ENCODE data around the gene EIF4G3. TPM values are rescaled to one million over a fixed set of nuclear protein-coding genes. Genes with fewer than 3 reads are reported as not detected.
"Not testable (repeated sequence)": the region's sequence is repeated elsewhere in the genome, so short reads cannot be mapped to it uniquely, and the experiment has no call there.

The EIF4G3 gene
- total and polyA plus RNA-seq, 5 donors, result 17.9 to 48.5 (median 42.7) TPM

DNA sequence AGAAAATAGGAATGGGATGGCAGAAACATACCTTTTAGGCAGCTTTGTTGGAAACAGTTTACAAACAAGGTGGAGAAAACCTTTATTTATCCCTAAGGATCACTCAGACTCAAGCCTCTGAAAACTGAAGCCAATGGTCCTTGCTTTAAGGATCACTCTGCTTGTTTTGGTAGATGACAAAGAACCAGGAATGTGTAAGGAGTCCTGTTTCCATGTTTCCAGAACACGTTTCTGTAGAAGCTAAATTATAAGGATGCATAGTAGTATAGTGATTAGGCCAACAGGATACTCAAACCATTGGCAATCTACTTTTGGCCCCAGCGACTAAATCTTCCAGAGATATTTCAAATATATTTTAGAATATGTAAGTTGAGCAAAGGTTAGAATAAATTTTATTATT, 240.5 kb downstream of the EIF4G3 start:
- no peaks in the 10 kb centered on the region for H3K9me3 ChIP-seq (ENCODE audit: control insufficient read depth, low read length)
- 90% methylated on average over 2 of the region's 2 CpGs for WGBS
- no peaks in the 10 kb centered on the region for H3K4me1 ChIP-seq (ENCODE audit: control insufficient read depth, insufficient read depth, low read length)
- intact Hi-C loops (cut with DNase I), result no loop called here
- ATAC-seq, result no peak
- no peak overlapping the region for H3K27ac ChIP-seq (ENCODE audit: low read length)
- H3K27me3 ChIP-seq (ENCODE audit: control insufficient read depth, insufficient read depth), result no peaks in the 10 kb centered on the region
- no peak for DNase-seq
- H3K4me3 ChIP-seq (ENCODE audit: low read length), result no peak overlapping the region

DNA sequence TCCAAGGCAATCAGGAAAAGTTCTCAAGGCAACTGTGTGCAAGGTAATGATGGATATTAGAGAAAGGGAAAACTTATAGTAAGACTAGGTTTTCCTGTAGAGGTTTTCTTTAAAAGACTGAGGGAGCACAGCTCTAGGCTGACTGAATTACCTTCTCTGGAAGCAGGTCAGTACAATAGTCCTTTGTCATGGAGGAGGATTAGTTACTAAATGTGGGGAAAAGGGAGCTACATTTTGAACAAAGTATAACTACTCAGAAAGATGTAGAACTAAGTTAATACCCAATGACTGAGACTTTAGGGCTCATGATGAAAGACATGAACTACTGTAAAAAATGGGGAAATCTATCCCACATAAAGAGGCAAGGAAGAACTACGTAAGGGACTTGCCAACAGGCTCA, 241.0 kb downstream of the EIF4G3 start:
- intact Hi-C loops (cut with DNase I), result no loop called here
- no peaks in the 10 kb centered on the region for H3K9me3 ChIP-seq (ENCODE audit: control insufficient read depth, low read length)
- H3K4me1 ChIP-seq (ENCODE audit: control insufficient read depth, insufficient read depth, low read length), result no peaks in the 10 kb centered on the region
- DNase-seq (no peak), ATAC-seq (no peak)
- WGBS, result 95% methylated on average over 1 of the region's 1 CpG
- H3K27me3 ChIP-seq (ENCODE audit: control insufficient read depth, insufficient read depth), result no peaks in the 10 kb centered on the region
- no peak overlapping the region for H3K27ac ChIP-seq (ENCODE audit: low read length)
- H3K4me3 ChIP-seq (ENCODE audit: low read length), result no peak overlapping the region

- H3K9me3 ChIP-seq (ENCODE audit: control insufficient read depth, low read length), result no peaks in the 10 kb centered on the region
- no peak overlapping the region for H3K27ac ChIP-seq (ENCODE audit: low read length)
- H3K4me3 ChIP-seq (ENCODE audit: low read length), result no peak overlapping the region
- 90% methylated on average over 8 of the region's 8 CpGs for WGBS
- ATAC-seq (no peak), DNase-seq (no peak)
- intact Hi-C loops (cut with DNase I), result no loop called here
- H3K4me1 ChIP-seq (ENCODE audit: control insufficient read depth, insufficient read depth, low read length), result no peaks in the 10 kb centered on the region
- H3K27me3 ChIP-seq (ENCODE audit: control insufficient read depth, insufficient read depth), result no peaks in the 10 kb centered on the region
Observed at GRCh38 chr1:20932437-20932977, 244.2 kb downstream of the EIF4G3 start.

GRCh38 chr1:20931930-20932436, 244.7 kb downstream of the EIF4G3 start:
- 94% methylated on average over 2 of the region's 2 CpGs for WGBS
- ATAC-seq, result no peak

GRCh38 chr1:20930427-20930826, 246.3 kb downstream of the EIF4G3 start:
- DNase-seq (no peak), ATAC-seq (no peak)
- intact Hi-C loops (cut with DNase I), result no loop called here
- H3K27me3 ChIP-seq (ENCODE audit: control insufficient read depth, insufficient read depth), result no peaks in the 10 kb centered on the region
- no peaks in the 10 kb centered on the region for H3K4me1 ChIP-seq (ENCODE audit: control insufficient read depth, insufficient read depth, low read length)
- H3K4me3 ChIP-seq (ENCODE audit: low read length), result no peak overlapping the region
- no peak overlapping the region for H3K27ac ChIP-seq (ENCODE audit: low read length)
- H3K9me3 ChIP-seq (ENCODE audit: control insufficient read depth, low read length), result no peaks in the 10 kb centered on the region

More at GRCh38 chr1:20931930-20932436, 244.7 kb downstream of the EIF4G3 start:
- Histone ChIP-seq H3K27me3 (ENCODE audit: control insufficient read depth, insufficient read depth) (no peaks in the 10 kb centered on the region), H3K4me3 (ENCODE audit: low read length) (no peak overlapping the region), H3K27ac (ENCODE audit: low read length) (no peak overlapping the region), H3K4me1 (ENCODE audit: control insufficient read depth, insufficient read depth, low read length) (no peaks in the 10 kb centered on the region), H3K9me3 (ENCODE audit: control insufficient read depth, low read length) (no peaks in the 10 kb centered on the region)
- intact Hi-C loops (cut with DNase I), result no loop called here
- DNase-seq, result no peak

DNA sequence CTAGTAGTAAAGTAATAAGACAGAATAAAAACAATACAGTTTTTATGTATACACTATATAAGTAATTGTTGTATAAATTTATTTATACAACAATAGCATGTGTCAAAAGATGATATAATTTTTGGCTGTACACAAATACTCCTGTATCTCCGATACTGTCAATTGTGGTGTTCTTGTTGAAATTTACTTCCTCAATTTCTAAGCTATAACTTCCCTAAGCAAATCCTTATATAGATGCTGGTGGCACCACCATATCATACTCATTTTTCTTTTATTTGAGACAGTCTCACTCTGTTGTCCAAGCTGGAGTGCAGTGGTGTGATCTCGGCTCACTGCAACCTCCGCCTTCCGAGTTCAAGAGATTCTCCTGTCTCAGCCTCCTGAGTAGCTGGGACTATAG, 248.6 kb downstream of the EIF4G3 start:
- ATAC-seq (no peak), DNase-seq (no peak)
- no peaks in the 10 kb centered on the region for H3K27me3 ChIP-seq (ENCODE audit: control insufficient read depth, insufficient read depth)
- H3K9me3 ChIP-seq (ENCODE audit: control insufficient read depth, low read length), result no peaks in the 10 kb centered on the region
- intact Hi-C loops (cut with DNase I), result no loop called here
- H3K4me3 ChIP-seq (ENCODE audit: low read length), result no peak overlapping the region
- H3K4me1 ChIP-seq (ENCODE audit: control insufficient read depth, insufficient read depth, low read length), result no peaks in the 10 kb centered on the region
- H3K27ac ChIP-seq (ENCODE audit: low read length), result no peak overlapping the region
- 86% methylated on average over 4 of the region's 4 CpGs for WGBS

- no peaks in the 10 kb centered on the region for H3K9me3 ChIP-seq (ENCODE audit: control insufficient read depth, low read length)
- DNase-seq (no peak), ATAC-seq (no peak)
- no peak overlapping the region for H3K4me3 ChIP-seq (ENCODE audit: low read length)
- H3K27me3 ChIP-seq (ENCODE audit: control insufficient read depth, insufficient read depth), result no peaks in the 10 kb centered on the region
- 79% methylated on average over 3 of the region's 3 CpGs for WGBS
- H3K27ac ChIP-seq (ENCODE audit: low read length), result no peak overlapping the region
- intact Hi-C loops (cut with DNase I), result no loop called here
- peaks cover 1% of the 10 kb centered on the region for H3K4me1 ChIP-seq (ENCODE audit: control insufficient read depth, insufficient read depth, low read length)
Observed at GRCh38 chr1:20921285-20921684, 255.4 kb downstream of the EIF4G3 start.

GRCh38 chr1:20913242-20913641, 263.5 kb downstream of the EIF4G3 start:
- Histone ChIP-seq H3K4me3 (ENCODE audit: low read length) (no peak overlapping the region), H3K27me3 (ENCODE audit: control insufficient read depth, insufficient read depth) (no peaks in the 10 kb centered on the region), H3K27ac (ENCODE audit: low read length) (no peak overlapping the region), H3K4me1 (ENCODE audit: control insufficient read depth, insufficient read depth, low read length) (peaks cover 1% of the 10 kb centered on the region), H3K9me3 (ENCODE audit: control insufficient read depth, low read length) (no peaks in the 10 kb centered on the region)
- WGBS, result over 99% methylated on average over 2 of the region's 2 CpGs
- DNase-seq (no peak), ATAC-seq (no peak)
- intact Hi-C loops (cut with DNase I), result no loop called here

- intact Hi-C loops (cut with DNase I); H3K4me1 ChIP-seq (ENCODE audit: control insufficient read depth, insufficient read depth, low read length): not testable (repeated sequence)
Observed at GRCh38 chr1:20907526-20907925, 269.2 kb downstream of the EIF4G3 start.

DNA sequence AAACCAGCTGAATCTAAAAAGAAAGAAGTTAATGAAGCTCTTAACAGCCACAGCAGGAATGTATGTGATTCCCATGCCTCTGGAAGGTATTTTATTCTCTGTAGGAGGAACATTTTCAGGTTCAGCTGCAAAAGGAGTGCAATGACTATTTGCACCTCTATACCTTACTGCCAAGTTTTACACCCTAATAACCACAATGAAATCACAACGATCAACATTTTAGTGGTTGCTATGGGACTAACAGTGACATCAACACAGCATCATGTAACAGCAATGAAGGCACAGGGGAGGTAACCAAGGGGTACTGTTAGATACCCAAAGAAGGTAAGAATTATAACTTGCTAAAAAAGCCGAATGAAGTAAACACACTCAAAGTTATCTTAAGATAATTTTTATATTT, 273.3 kb downstream of the EIF4G3 start:
- intact Hi-C loops (cut with DNase I), result no loop called here
- Histone ChIP-seq H3K9me3 (ENCODE audit: control insufficient read depth, low read length) (no peaks in the 10 kb centered on the region), H3K27me3 (ENCODE audit: control insufficient read depth, insufficient read depth) (no peaks in the 10 kb centered on the region), H3K4me3 (ENCODE audit: low read length) (no peak overlapping the region), H3K27ac (ENCODE audit: low read length) (no peak overlapping the region), H3K4me1 (ENCODE audit: control insufficient read depth, insufficient read depth, low read length) (no peaks in the 10 kb centered on the region)
- 76% methylated on average over 2 of the region's 2 CpGs for WGBS
- ATAC-seq (no peak), DNase-seq (no peak)

More at GRCh38 chr1:20907526-20907925, 269.2 kb downstream of the EIF4G3 start:
- H3K27ac ChIP-seq (ENCODE audit: low read length); H3K9me3 ChIP-seq (ENCODE audit: control insufficient read depth, low read length); H3K27me3 ChIP-seq (ENCODE audit: control insufficient read depth, insufficient read depth); H3K4me3 ChIP-seq (ENCODE audit: low read length); ATAC-seq; DNase-seq: not testable (repeated sequence)
- 86% methylated on average over 2 of the region's 2 CpGs for WGBS

- ATAC-seq (no peak), DNase-seq (no peak)
- Histone ChIP-seq H3K27ac (ENCODE audit: low read length) (no peak overlapping the region), H3K4me3 (ENCODE audit: low read length) (no peak overlapping the region), H3K9me3 (ENCODE audit: control insufficient read depth, low read length) (no peaks in the 10 kb centered on the region), H3K27me3 (ENCODE audit: control insufficient read depth, insufficient read depth) (no peaks in the 10 kb centered on the region), H3K4me1 (ENCODE audit: control insufficient read depth, insufficient read depth, low read length) (no peaks in the 10 kb centered on the region)
- intact Hi-C loops (cut with DNase I), result no loop called here
Observed at GRCh38 chr1:20900056-20900455, 276.6 kb downstream of the EIF4G3 start.

Data from right cardiac atrium (tissue), 5 donors.